Measurements from ENCODE around the gene BCR. TPM values are rescaled to one million over a fixed set of nuclear protein-coding genes. Genes with fewer than 3 reads are reported as not detected.

Gene BCR
- total and polyA plus RNA-seq, 2 of the 8 experiments (the other 6 are each of a cell fraction or from before 2014, with no cell fraction given): 66.7 to 130 TPM

GRCh38 chr22:23131931-23132330 lies 48.4 kb upstream of the BCR start (continued):
- TF ChIP-seq CHD7 (IDR thresholded peaks at IDR 0.05; ENCODE audit: insufficient replicate concordance, low read length): no peak
- TF ChIP-seq TAF1 (IDR thresholded peaks at IDR 0.05; ENCODE audit: low read depth, low read length): no peak
- TF ChIP-seq BCL11A (IDR thresholded peaks at IDR 0.05; ENCODE audit: low read depth in 2 of 2, low read length in 2 of 2): no peak
- TF ChIP-seq KDM1A (IDR thresholded peaks at IDR 0.05; ENCODE audit: borderline replicate concordance, low read length): no peak
- TF ChIP-seq SIX5 (IDR thresholded peaks at IDR 0.05; ENCODE audit: low read depth, low read length): no peak
- TF ChIP-seq JUN (IDR thresholded peaks at IDR 0.05; ENCODE audit: low read depth, low read length): no peak
- TF ChIP-seq ATF2 (IDR thresholded peaks at IDR 0.05; ENCODE audit: low read length): no peak
- no peak for TF ChIP-seq CEBPB (IDR thresholded peaks at IDR 0.05; ENCODE audit: low read depth, low read length)
- no peak for TF ChIP-seq SUZ12 (IDR thresholded peaks at IDR 0.05; ENCODE audit: low read length)
- no peak for TF ChIP-seq PHF8 (conservative IDR thresholded peaks at IDR 0.05; ENCODE audit: low read depth, low read length)
- TF ChIP-seq CHD1 (IDR thresholded peaks at IDR 0.05; ENCODE audit: low read depth, low read length): no peak

Data from H1 (cell line).